T-helper 1 cell treated with Interleukin-12 subunit alpha and Interleukin-12 subunit beta and Interleukin-4 antibody, amounts not matched to agents 30 μg/mL and 1 μg/mL, for 36 hours (primary cell): ENCODE data around the gene NKX6-2.
"Not testable (repeated sequence)": the region's sequence is repeated elsewhere in the genome, so short reads cannot be mapped to it uniquely, and the experiment has no call there.

ENCODE experiments used
- H3K27ac Mint-ChIP-seq: one replicate; pipeline ENCODE4 v1.8.0; 2021; ENCODE audit warnings: mild to moderate bottlenecking, mixed read lengths
- H3K27me3 Mint-ChIP-seq: one replicate; pipeline ENCODE4 v1.8.0; 2021; ENCODE audit warnings: low read depth, mixed read lengths
- H3K36me3 Mint-ChIP-seq: one replicate; pipeline ENCODE4 v1.8.0; 2021; ENCODE audit warnings: low read depth, mixed read lengths
- H3K4me1 Mint-ChIP-seq: one replicate; pipeline ENCODE4 v1.8.0; 2021; ENCODE audit warnings: low read depth, mixed read lengths
- H3K4me3 Mint-ChIP-seq: one replicate; pipeline ENCODE4 v1.8.0; 2021; ENCODE audit warnings: mild to moderate bottlenecking, moderate library complexity, mixed read lengths
- H3K9me3 Mint-ChIP-seq: one replicate; pipeline ENCODE4 v1.8.0; 2021; ENCODE audit warnings: mixed read lengths

NKX6-2 gene

DNA sequence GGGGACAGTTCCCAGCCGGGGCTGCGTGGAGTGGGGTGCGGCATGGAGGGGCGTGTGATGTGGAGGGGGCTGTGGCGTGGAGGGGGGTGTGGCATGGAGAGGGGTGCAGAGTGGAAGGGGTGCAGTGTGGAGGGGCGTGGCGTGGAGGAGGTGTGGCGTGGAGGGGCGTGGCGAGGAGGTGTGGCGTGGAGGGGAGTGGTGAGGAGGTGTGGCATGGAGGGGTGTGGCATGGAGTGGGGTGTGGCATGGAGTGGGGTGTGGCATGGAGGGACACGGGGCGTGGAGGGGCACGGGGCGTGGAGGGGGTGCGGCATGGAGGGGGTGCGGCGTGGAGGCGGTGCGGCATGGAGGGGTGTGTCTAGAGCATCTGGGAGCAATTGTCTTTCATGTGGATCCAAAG is 33.6 kb downstream of the NKX6-2 start:
- Mint-ChIP-seq H3K36me3 (peaks cover 22% of the 10 kb centered on the region), H3K27ac (no peak overlapping the region), H3K9me3 (peaks cover 10% of the 10 kb centered on the region), H3K4me1 (peaks cover 2% of the 10 kb centered on the region), H3K4me3 (no peak overlapping the region), H3K27me3 (no peaks in the 10 kb centered on the region)

DNA sequence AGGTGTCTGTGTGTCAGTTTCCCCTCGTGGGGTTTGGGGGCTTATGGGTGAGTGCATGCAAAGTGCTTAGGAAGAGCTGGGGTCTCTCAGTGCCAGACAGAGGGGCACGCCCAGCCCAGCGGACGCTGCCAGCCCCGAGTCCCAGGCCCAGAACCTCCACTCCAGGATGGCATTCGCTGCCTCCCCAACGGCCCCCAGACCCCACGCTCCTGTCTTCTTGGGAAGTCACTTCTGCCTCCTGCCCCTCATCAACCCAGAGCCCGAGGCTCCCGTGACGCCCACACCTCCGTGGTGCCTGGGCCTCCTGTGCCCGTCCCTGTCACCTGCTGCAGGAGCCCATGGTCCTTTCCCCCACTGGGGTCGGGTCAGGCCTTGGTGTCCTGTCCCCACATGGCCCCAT is 35.0 kb downstream of the NKX6-2 start:
- Mint-ChIP-seq H3K4me3 (no peak overlapping the region), H3K9me3 (peaks cover 10% of the 10 kb centered on the region), H3K27me3 (no peaks in the 10 kb centered on the region), H3K36me3 (peaks cover 19% of the 10 kb centered on the region), H3K4me1 (peaks cover 2% of the 10 kb centered on the region), H3K27ac (no peak overlapping the region)

DNA sequence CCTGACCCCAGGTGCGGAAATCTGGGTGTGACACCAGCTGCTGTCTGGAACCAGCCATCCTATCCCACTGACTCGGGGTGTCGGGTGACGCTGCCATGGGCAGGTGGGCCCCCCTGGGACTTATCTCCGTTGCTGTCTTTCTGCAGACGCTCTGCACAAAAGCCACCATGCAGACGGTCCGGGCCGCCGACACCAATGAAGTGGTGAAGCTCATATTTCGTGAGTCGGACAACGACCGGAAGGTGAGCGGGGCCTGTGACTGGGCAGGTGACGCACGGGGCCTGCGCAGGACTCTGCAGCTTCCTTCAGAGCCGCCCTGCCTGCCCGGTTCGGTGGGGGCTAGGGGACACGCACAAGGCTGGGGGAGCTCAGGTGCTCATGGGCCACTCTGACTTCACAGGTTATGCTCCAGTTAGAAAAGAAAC is 36.6 kb downstream of the NKX6-2 start:
- no peaks in the 10 kb centered on the region for H3K4me1 Mint-ChIP-seq
- no peaks in the 10 kb centered on the region for H3K27me3 Mint-ChIP-seq
- no peak overlapping the region for H3K27ac Mint-ChIP-seq
- H3K9me3 Mint-ChIP-seq, result peaks cover 3% of the 10 kb centered on the region
- H3K4me3 Mint-ChIP-seq, result no peak overlapping the region
- H3K36me3 Mint-ChIP-seq, result peaks cover 8% of the 10 kb centered on the region

DNA sequence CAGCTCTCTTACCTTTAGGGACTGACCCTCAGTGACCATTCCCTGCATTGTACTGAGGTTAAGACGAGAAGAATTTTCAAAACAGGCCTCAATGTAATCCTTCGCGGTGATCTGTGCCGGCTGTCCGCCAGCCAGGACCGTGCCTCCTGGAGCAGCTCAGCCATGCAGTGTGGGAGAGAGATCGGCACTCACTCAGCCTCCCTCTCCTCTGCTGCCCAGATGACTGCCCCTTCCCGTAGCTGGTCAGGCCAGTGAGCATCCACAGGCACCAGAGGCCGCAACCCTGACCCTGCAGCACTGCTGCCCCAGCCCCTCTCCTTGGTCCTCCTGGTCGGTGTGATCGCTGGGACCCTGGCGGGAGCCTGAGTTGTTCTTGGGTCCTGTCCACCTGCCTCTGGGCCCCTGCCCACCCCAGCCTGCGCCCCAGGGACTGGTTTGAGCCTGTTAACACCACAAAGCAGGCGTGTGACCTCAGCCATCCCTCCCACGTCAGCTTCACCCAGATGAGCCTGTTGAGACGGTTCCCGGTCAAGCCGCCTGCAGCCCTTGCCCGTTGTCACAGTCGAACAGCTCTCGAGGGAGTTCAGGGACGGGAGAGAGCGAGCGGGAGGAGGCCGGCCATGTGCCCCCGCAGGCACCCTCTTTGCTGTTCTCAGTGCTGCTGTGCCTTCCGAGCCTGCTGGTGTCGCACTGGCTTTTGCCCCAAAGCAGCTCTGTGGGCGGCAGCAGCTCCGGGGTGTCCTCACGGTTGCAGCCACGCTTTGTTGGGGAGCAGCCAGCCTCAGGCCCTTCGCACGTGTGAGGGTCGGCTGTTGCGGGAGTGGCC is 37.2 kb downstream of the NKX6-2 start:
- Mint-ChIP-seq H3K27me3 (no peaks in the 10 kb centered on the region), H3K4me1 (no peaks in the 10 kb centered on the region), H3K36me3 (peaks cover 3% of the 10 kb centered on the region), H3K9me3 (peaks cover 2% of the 10 kb centered on the region), H3K4me3 (no peak overlapping the region), H3K27ac (no peak overlapping the region)

DNA sequence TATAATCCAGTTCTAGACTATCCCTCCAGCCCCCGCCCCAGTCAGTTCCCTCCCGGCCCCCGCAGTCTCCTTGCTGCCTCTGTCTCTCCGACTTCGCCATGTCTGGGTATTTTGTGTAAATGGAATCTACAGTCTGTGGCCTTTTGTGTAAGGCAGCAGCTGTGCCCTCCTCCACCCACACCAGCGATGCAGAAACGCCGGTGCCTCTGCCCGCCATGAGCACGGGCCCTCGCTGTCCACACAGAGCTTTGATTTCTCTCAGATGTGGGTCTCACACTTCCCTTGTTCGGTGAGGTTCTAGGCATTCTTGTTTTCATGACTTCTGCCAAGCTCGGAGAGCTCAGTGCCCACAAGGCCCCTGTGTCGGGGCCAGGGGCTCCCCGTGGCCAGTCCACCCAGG is 37.8 kb downstream of the NKX6-2 start:
- Mint-ChIP-seq H3K4me1 (no peaks in the 10 kb centered on the region), H3K9me3 (no peaks in the 10 kb centered on the region), H3K36me3 (no peaks in the 10 kb centered on the region), H3K4me3 (no peak overlapping the region), H3K27ac (no peak overlapping the region), H3K27me3 (no peaks in the 10 kb centered on the region)

DNA sequence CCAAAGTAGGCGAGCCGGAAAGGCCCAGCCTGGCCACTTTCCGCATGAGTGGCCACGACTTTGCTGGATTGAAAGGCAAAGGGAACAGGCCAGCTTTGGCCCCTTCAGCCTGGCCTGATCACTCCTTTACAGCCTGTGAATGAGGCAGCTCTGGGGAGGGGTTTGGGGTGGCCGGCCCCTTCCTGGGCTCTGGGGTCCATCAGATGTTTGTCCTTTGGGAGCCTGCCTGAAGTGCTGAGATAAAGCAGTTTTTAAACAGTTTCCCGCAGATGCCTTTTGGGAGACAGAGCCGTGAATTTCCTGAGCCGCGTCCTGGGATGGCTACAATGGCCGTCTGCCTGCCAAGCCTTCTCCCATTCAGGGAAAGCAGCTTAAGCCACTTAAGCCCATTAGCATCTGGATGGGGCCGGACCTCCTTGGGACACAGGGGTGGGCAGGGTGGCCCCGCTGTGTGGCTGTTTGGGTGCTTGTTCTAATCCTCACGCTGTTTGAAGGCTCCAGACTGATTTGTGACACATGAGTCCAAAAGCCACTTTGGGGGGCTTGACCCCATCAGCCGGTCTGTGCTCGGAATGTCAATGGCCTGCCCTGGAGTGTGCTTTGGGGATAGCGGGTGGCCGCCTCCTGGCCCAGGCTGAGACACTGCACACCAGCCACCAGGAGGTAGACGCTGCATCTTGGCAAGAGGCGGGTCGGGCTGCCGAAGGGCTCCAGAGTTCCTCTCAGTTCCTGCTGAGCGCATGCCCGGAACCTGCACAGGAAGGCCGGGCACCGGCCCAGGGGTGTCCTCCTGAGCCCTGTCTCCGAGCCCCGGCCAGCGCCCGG is 38.9 kb downstream of the NKX6-2 start:
- H3K27me3 Mint-ChIP-seq, result no peaks in the 10 kb centered on the region
- no peak overlapping the region for H3K27ac Mint-ChIP-seq
- H3K36me3 Mint-ChIP-seq, result no peaks in the 10 kb centered on the region
- no peak overlapping the region for H3K4me3 Mint-ChIP-seq
- H3K4me1 Mint-ChIP-seq, result no peaks in the 10 kb centered on the region
- no peaks in the 10 kb centered on the region for H3K9me3 Mint-ChIP-seq

DNA sequence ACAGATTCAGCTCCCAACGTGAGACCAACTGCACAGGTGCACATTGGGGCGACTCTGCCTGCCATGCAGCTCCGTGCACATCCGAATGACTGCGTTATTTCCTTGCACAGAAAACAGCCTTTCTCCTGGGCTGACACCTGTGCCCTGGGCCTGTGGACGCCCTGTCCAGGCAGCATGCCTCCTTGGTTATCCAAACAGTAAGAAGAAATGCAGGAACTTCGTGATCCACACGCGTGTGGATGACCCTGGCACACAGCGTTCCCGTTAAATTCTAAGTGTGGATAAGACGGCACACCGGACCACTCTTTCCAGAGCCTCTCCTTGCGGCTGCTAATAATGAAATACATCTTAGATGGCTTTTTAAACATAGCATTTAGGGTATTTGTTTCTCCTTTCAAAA is 39.6 kb downstream of the NKX6-2 start:
- no peak overlapping the region for H3K27ac Mint-ChIP-seq
- no peaks in the 10 kb centered on the region for H3K4me1 Mint-ChIP-seq
- H3K4me3 Mint-ChIP-seq, result no peak overlapping the region
- H3K36me3 Mint-ChIP-seq, result no peaks in the 10 kb centered on the region
- no peaks in the 10 kb centered on the region for H3K9me3 Mint-ChIP-seq
- no peaks in the 10 kb centered on the region for H3K27me3 Mint-ChIP-seq

DNA sequence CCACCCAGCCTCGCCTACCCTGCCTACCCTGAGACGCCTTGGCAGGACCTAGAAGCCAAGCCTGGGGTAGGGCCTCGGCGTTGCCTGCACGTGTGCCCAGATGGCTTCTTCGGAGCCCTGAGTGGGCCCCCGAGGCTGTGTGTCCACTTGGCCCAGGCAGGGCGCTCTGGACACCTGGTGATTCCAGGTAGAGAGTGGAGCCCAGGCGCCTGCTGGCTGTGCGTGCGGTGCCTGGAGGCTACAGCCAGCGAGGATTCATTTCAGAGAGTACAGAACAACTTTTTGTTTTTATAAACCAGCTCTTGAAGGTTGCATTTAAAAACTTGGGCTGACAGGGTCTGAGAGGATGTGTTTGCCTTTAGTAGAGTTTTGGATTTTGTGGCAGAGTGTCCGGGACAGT is 40.0 kb downstream of the NKX6-2 start:
- Mint-ChIP-seq H3K36me3 (no peaks in the 10 kb centered on the region), H3K27me3 (no peaks in the 10 kb centered on the region), H3K4me1 (no peaks in the 10 kb centered on the region), H3K4me3 (no peak overlapping the region), H3K27ac (no peak overlapping the region), H3K9me3 (no peaks in the 10 kb centered on the region)

DNA sequence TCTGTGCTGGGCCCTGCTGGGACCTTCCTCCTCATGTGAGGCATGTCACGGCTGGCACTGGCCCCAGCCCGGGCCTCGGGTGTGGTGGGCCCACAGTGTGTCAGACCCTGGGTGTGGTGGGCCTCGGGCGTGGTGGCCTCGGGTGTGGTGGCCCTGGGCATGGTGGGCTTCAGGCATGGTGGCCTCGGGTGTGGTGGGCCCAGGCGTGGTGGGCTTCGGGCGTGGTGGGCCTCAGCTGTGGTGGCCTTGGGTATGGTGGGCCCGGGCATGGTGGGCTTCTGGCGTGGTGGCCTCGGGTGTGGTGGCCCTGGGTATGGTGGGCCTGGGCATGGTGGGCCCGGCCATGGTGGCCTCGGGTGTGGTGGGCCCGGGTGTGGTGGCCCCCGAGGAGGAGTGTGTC is 40.4 kb downstream of the NKX6-2 start:
- no peaks in the 10 kb centered on the region for H3K9me3 Mint-ChIP-seq
- H3K27me3 Mint-ChIP-seq, result no peaks in the 10 kb centered on the region
- no peak overlapping the region for H3K4me3 Mint-ChIP-seq
- H3K4me1 Mint-ChIP-seq, result no peaks in the 10 kb centered on the region
- no peak overlapping the region for H3K27ac Mint-ChIP-seq
- H3K36me3 Mint-ChIP-seq, result no peaks in the 10 kb centered on the region

DNA sequence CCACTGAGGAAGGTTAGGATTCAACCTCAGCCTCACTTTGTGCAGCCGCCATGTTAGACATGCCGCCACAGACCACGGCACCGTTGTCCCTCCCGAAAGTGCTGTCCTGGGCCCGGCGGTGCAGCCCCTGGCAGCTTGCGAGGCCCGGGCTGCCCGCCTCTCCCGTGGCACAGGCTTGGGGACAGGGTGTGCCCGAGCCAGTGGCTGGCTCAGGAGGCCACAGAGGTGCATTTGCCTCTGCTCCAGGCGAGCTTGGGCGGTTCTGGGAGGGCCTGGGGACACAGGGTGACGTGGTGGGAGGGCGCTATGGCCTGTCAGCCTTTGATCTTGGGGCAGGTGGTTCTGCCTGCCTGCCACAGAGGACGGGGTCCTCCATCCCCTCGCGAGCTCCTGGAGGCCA is 41.1 kb downstream of the NKX6-2 start:
- no peaks in the 10 kb centered on the region for H3K36me3 Mint-ChIP-seq
- no peak overlapping the region for H3K27ac Mint-ChIP-seq
- H3K4me1 Mint-ChIP-seq, result no peaks in the 10 kb centered on the region
- H3K27me3 Mint-ChIP-seq, result no peaks in the 10 kb centered on the region
- no peak overlapping the region for H3K4me3 Mint-ChIP-seq
- H3K9me3 Mint-ChIP-seq, result no peaks in the 10 kb centered on the region

DNA sequence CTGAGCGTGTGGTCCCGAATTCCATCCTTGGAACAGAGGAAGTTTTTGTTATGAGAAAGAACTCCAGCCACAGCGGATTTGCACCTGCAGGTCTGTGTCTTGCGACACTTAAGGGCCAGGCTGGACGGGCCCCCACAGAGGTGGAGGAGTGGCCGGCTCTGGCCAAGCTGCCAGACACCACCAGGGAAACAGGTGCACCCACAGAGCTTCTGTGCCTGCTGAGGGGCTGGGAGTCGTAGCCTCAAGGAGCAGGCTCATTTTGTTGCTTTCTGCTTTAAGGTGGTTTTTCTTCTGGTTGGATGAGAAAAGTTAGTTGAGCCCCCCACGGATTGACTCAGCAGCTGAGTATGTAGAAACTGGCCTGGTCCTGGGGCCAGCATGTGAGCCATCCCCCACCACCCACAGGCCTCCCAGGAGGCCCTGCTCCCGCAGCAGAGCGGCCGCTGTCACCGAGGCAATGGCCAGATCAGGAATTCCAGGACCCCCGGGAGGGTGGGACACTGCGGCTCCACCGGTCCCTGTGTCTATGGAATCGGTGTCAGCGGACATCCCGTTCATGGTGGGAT is 41.9 kb downstream of the NKX6-2 start:
- Mint-ChIP-seq H3K36me3 (no peaks in the 10 kb centered on the region), H3K27ac (no peak overlapping the region), H3K9me3 (no peaks in the 10 kb centered on the region), H3K4me1 (no peaks in the 10 kb centered on the region), H3K27me3 (no peaks in the 10 kb centered on the region), H3K4me3 (no peak overlapping the region)

DNA sequence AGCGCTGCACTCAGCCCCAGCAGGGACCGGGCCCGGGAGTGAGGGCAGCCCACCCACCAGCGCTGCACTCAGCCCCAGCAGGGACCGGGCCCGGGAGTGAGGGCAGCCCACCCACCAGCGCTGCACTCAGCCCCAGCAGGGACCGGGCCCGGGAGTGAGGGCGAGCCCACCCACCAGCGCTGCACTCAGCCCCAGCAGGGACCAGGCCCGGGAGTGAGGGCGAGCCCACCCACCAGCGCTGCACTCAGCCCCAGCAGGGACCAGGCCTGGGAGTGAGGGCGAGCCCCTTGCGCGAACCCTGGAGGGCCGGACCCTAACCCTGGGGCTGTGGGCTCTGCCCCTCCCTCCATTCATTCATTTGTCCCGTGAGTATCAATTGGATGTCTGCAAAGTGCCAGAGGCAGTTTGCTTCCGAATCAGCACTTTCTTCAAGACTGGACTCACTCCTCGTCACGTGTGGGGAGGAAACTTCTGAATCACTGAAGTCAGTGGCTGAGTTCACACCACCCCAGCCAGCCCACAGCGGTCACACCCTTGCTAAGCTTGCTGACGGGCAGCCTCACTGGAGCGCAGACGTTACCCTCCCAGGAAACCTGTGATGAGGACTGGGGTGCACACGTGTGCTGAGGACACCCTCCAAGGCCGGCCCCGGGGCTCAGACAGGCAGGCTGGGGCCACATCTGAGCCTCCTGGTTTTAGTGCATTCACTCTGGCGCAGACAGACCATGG is 42.6 kb downstream of the NKX6-2 start:
- not testable (repeated sequence) for H3K27ac Mint-ChIP-seq, H3K4me3 Mint-ChIP-seq, H3K9me3 Mint-ChIP-seq, H3K36me3 Mint-ChIP-seq, H3K4me1 Mint-ChIP-seq, H3K27me3 Mint-ChIP-seq

DNA sequence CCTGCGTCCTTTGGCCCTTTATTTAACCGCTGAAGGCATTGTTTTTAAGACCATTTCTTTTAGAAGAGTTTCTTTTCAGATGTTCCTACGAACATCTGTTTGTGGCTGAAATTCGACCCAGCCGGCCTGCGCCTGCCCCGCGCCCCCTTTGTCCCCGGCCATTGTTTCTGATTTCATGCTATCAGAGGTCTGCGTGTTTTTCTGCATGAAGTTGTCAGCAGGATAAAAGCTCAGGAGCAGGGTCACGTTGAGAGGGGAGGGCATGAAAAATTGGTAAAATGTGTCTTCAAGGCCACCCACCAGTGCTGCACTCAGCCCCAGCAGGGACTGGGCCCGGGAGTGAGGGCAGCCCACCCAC is 43.1 kb downstream of the NKX6-2 start:
- no peaks in the 10 kb centered on the region for H3K36me3 Mint-ChIP-seq
- no peaks in the 10 kb centered on the region for H3K27me3 Mint-ChIP-seq
- no peak overlapping the region for H3K4me3 Mint-ChIP-seq
- H3K4me1 Mint-ChIP-seq, result no peaks in the 10 kb centered on the region
- no peak overlapping the region for H3K27ac Mint-ChIP-seq
- no peaks in the 10 kb centered on the region for H3K9me3 Mint-ChIP-seq

DNA sequence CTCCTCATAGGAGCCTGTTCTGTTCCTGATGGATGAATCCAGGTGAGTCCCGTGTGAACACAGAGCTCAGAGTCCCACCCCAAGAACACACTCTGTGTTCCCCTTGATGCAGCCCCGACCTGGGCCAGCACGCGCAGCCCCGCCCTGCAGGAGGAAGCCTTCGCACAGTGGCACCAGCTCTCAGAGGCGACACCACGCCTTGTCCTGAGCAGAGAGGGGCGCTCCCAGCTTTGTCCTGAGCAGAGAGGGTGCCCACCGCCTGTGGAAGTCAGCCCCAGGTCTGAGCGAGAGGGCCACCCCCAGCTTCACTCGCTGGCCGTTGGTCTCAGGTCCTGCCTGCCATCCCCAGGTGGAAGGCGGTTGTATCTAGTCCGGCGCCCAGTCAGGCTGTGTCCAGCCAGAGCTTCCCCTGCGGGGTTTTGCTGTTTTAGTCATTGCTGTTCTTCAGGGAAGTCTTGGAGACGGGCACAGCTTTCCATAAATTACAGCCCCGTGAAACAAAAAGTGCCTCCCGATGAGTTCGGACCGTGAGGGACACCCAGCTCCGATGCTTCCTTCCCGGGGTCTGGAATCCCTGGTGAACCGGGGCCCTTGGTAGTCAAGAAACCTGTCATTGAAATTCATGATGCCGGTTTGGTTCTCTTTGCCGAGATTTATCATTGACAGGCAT is 43.6 kb downstream of the NKX6-2 start:
- H3K27ac Mint-ChIP-seq, result no peak overlapping the region
- H3K4me1 Mint-ChIP-seq, result no peaks in the 10 kb centered on the region
- no peaks in the 10 kb centered on the region for H3K9me3 Mint-ChIP-seq
- no peak overlapping the region for H3K4me3 Mint-ChIP-seq
- H3K27me3 Mint-ChIP-seq, result no peaks in the 10 kb centered on the region
- no peaks in the 10 kb centered on the region for H3K36me3 Mint-ChIP-seq
